Hypothalamus (tissue), 51 donors: ENCODE data around the gene POLA2.

Experiments used
- DNase-seq, 51 donors: peaks; one replicate each; lab custom pipeline; 2025; lab: John Stamatoyannopoulos, UW

The POLA2 gene

DNA sequence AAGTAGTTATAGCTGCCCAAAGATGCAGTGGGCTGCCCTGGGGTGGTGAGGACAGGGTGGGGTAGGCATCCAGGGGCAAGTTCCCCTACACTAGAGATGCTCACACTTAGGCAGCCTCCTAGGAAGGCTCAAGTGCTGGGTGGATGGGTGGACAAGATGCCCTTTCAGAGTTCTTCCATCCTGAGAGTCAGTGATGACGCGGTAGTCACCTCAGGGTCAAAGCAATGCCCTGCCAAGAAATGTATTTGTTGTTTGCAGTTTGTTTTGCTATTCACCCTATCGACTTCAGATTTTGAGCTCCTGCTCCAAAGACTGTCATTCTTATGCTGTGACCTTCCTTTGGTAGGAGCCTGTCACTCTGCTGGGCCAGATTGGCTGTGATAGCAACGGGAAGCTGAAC is 18.9 kb downstream of the POLA2 start:
- DNase-seq = no peak

DNA sequence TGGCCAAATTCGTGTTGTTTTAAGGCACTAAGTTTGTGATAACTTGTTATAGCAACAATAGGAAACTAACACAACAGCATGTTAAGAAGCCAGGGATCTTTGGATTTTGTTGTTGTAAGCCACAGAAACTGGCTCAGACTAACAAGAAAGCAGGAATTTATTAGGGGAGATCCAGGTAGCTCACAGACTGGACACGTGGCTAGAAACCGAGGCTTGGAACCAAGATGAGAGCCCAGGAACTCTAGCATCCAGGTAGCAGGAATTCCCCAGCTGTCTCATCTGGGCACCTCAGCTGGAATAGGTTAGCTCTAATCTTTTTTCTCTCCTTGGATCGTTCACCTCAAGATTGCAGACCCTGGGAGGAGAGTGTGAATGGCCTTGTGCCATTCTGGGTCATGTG is 24.9 kb downstream of the POLA2 start:
- DNase-seq = no peak

- no peak for DNase-seq
Measured at GRCh38 chr11:65287601-65288000, 25.8 kb downstream of the POLA2 start.

DNA sequence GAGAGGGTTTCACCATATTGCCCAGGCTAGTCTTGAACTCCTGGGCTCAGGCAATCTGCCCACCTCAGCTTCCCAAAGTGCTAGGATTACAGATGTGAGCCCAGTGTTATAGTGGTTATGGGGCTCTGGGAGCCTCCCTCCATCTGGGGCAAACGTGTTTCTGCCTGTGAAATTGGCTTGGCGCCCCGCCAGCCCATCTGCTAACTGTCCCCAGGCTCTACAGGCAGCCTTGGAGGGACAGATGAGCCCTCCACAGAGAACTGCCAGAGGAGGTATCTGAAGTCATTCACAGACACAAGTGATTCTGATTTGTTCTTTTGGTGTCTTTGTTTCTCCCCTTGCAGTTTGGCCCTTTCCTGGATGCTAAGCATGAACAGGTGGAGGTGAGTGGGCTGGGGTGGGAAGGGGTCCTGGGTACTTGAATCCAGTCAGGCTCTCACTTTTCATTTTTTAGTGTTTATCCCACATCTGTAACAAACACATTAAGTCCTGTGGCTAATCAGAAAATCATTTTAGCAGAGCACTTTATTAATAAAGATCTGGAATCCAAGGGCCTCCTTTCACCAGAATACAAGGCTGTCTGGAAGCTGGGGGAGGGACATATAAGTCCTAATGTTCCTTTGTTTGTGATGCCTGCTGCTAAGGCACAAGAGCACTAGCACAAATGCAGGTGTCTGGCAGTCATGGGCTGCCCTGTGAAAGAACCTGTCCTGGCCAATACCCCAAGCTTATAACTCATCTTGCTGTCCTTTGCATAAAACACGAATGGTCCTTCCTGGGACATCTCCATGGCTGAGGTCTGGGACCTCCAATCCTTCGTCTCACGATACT is 27.2 kb downstream of the POLA2 start:
- peak in 18 of 51 donors; percentile 10 to 59 (median 34) for DNase-seq

DNA sequence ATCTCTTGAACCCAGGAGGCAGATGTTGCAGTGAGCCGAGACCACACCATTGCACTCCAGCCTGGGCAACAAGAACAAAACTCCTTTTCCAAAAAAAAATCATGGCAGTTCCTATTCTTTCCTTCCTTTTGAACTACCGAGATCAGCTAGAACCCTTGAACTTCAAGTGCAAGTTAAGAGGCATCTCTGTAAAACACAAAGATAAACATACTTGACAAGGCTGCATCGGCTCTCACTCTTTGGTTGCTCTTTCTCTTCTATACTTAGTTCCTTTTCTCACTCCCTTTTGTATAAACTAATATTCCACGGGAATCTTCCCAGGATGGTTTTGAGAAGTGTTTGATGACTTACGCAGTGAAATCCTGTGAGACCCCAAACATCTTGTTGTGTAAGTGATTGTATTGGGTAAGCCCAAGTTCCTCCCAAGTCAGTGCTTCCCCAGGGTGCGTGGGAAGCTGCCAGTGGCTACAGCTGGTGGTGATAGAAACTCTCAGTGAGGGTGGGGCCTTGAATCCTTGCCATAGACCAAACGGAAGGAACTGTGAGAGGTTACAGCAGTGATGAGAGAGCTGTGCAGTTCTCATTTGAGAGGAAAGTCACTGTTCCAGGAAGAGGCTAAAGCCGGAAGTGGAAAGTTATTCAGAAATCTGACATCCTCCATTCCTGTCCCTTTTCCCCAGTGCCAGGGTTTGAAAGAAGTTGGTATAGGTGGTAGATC is 28.8 kb downstream of the POLA2 start:
- DNase-seq = peak in 41 of 51 donors; percentile 16 to 86 (median 60)

DNA sequence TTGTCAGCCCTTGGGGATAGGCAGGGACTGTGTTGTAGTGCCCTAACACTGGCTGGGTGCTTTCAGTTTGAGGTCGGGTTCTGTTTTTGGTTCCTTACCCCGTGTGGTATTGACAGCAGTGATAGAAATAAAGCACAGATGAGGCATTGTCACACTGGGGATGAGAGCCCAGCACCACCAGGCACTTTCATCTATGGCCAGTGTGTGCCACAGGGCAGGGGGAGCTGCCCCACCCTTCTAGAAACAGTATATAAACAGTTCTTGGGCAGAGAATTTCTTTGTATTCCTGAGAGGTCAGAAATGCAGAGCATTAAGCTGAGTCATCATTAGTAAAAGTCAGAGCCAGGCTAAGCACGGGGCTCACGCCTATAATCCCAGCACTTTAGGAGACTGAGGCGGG is 29.9 kb downstream of the POLA2 start:
- DNase-seq = peak in 33 of 51 donors; percentile 21 to 90 (median 65)

DNA sequence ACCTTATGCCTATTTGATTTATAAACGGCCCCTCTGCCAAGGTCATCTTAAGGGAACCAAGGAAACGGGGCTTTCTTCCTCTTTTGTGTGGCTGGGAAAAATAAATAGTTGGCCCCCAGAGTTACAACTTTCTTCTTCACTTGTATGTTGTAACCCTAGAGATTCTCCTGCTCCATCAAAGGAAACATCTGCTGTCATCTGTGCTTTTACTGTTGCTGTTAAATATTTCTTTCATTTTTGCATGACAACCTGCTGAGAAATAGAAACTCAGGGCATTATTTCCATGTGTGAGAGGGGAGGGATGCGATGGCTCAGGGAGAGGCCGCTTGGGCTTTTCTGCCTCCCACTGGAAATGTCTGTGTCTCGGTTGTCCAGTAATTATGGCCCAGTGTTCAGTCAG is 31.1 kb downstream of the POLA2 start:
- no peak for DNase-seq

DNA sequence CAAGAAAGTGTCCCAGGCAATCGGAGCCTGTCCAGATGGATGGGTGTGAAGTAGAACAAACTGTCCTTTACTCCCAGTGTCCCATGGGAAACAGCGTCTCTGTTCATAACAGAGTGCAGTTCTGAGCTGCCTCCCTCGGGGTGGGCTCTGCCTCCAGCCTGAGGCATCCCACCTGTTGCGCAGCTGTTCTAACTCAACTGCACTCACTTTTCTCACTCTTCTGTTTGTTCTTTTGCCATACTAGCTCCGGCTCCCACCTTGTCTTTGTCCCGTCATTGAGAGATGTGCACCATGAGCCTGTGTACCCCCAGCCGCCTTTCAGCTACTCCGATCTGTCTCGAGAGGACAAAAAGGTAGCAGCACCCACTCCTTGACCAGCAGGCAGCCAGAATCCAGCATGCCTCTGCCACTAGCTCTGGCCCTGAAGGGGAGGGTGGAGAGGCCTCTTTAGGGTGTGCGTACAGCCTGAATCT is 32.2 kb downstream of the POLA2 start:
- DNase-seq = peak in 8 of 51 donors; percentile 22 to 65 (median 29)

GRCh38 chr11:65295001-65295400 is 33.2 kb downstream of the POLA2 start:
- DNase-seq = no peak

DNA sequence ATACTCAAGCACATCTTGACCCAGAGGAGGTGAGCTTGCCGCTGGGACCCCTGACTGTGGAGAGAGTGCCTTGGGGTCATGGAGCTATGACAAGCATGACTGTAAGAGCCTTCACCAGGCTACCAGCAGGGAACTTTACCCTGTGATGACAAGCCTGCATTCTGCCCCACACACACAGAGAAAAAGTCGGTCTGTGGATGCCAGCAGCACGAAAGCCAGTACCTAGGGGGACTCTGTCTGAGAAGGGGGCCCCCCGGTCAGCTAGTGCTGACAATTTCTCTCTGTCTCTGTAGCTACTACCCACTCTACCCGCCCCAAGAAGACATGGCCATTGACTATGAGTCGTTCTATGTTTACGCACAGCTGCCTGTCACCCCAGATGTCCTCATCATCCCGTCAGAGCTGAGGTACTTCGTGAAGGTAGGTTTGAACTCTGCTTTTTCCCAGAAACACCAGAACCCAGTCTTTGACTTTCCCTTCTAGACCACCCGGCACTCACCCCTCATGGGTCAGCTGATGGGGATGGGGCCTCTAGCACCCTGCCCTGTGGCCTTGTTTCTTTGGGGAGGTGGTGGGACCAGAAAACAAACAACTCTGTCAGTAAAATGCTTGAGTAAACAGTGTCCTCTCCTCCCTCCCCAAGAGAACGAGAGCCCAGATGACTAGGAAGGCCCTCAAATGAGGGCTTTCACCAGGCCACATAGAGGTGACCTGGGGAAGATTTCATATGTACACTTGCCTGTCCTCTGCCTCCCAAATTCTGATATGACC is 34.0 kb downstream of the POLA2 start:
- DNase-seq = no peak

DNA sequence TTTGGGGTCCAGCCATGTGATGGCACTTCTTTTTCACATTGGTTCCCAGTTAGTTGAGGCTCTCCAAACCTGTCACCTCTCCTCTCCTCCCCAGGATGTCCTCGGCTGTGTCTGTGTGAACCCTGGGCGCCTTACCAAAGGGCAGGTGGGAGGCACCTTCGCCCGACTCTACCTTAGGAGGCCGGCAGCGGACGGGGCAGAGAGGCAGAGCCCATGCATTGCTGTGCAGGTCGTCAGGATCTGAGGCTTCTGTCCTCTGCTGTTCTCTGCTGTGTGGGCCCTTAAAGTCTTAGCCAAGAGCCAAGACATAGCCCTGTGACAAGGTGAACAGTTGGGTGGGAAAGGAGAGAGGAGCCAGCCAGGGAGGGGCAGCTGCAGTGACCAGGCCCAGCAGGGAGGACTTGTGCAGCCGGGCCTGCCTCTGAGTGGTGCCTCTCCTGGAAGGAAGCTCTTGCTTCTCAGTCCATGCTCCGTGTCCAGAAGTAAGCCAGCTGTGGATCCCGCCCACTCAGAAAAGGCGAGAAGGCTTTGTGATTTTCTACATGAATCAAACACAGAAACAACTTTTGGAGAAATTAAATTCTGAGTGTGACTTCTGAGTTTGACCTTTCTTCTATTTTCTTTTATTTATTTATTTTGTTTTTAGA is 35.4 kb downstream of the POLA2 start:
- DNase-seq = no peak

- DNase-seq = peak in 34 of 51 donors; percentile 16 to 83 (median 54)
Measured at GRCh38 chr11:65298131-65298535, 36.4 kb downstream of the POLA2 start.

GRCh38 chr11:65298655-65299179 is 37.0 kb downstream of the POLA2 start:
- peak in 27 of 51 donors; percentile 19 to 83 (median 37) for DNase-seq

GRCh38 chr11:65300621-65301275 is 39.0 kb downstream of the POLA2 start:
- no peak for DNase-seq

DNA sequence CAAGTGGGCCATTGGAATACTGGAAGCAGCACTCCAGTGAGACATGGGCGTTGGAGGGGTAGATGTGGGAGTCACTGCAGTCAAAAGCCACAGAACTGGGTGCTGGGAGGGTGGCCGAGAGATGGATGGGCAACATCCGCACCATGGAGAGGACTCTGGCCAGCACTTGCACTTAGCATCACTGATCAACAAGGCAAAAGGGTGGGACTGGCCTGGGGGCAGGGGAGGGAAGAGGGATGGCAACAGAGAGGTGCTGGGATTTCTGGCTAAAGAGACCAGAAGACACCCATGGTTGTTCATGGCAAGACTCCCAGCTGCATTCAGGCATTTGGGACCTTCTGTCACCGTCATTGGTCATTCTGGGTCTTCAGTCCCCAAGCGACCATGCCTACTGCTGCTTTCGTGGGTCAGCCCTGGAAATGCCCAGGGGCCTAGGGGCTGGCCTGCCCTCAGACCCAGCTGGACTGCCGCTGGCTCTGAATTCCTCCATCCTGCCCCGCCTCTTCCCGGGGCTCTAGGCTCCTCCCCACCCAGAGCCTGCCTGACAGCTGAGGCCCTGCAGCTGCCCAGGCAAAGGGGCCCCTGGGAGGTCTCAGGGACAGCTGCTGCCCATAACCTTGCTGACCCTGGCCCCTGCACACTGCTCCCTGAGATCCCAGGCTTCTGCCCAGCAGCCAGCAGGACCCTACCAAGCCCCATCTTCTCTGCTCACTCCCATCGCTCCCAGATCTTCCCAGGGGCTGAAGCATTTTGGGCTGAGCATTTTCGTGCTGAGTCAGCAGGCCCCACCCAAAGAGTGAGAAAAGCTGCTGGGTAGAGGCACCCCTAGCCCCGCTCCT is 39.9 kb downstream of the POLA2 start:
- DNase-seq = peak in 21 of 51 donors; percentile 22 to 73 (median 49)

DNA sequence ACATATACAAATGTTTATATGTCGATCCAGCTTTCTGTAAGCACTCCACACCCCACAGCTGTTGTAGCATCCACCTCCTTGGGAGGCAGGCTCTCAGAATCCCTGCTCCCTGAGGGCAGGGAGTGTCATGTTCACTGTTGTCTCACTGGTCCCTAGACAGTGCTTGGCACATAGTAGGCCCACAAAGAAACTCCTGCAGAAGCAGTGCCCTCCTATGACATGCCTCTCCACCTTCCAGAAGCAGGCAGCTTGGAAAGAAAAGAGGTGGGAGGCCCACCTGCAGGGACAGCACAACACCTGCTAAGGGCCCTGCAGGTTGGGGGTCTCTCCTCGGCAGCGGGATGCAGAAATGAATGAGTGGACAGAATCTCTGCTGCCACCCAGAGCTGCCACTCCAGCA is 41.8 kb downstream of the POLA2 start:
- no peak for DNase-seq

DNA sequence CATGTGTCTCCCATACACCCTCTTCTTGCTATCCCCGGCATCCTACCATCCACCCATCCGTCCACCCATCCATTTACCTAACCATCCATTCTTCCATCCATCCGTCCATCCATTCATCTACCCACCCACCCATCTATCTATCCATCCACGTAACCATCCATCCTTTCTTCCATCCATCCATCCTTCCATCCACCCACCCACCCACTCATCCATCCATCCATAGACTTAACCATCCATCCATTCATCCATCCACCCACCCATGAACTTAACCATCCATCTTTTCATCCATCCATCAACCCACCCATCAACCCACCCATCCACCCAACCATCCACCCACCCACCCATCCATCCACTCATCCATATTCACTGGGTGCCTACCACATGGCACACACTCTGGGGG is 42.3 kb downstream of the POLA2 start:
- no peak for DNase-seq

DNA sequence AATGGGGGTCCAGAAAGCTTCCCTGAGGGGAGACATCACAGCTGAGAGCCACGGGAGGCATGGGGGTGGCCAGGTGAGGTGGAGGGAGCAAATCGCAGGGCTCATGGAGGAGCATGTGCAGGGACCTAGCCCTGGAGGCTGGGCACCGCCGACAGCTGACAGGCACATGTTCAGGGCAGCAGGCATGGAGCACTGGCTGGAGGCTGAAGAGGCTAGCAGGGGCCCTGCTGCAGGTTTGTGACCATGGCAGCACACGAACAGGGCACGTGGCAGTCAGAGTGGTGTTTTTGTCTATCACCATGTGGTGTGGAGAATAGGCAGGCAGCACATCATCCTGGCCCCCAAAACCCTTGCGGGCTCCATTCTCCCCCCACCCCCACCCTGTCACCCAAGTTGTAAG is 42.9 kb downstream of the POLA2 start:
- DNase-seq = no peak
